Middle frontal gyrus (tissue), 1 donor: ENCODE results near the gene CTSF.
"Not testable (repeated sequence)": the region's sequence is repeated elsewhere in the genome, so short reads cannot be mapped to it uniquely, and the experiment has no call there.

ENCODE experiments used
- DNase-seq: peaks from one replicate; pipeline ENCODE4 v3.0.0-alpha.2; 2015; ENCODE audit warnings: low spot score; ENCODE audit errors: extremely low spot score

Gene CTSF

GRCh38 chr11:66589996-66590675 lies 21.7 kb upstream of the CTSF start:
- DNase-seq, result no peak

- not testable (repeated sequence) for DNase-seq
Observed at GRCh38 chr11:66589315-66589714, 20.9 kb upstream of the CTSF start.

DNA sequence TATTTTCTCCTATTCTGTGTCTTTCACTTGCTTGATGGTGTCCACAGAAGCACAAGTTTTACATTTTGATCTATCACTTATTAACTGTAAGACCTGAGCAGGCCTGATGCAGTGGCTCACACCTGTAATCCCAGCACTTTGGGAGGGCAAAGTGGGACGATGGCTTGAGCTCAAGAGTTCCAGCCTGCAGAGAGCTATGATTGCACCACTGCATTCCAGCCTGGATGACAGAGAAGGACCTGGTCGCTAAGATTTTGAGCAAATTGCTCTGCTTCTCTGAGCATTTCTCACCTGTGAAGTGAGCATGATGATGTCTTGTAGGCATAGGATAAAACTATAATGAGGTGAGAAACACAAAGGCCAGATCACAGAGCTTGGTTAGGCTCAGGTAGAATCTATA lies 17.7 kb upstream of the CTSF start:
- DNase-seq, result no peak

DNA sequence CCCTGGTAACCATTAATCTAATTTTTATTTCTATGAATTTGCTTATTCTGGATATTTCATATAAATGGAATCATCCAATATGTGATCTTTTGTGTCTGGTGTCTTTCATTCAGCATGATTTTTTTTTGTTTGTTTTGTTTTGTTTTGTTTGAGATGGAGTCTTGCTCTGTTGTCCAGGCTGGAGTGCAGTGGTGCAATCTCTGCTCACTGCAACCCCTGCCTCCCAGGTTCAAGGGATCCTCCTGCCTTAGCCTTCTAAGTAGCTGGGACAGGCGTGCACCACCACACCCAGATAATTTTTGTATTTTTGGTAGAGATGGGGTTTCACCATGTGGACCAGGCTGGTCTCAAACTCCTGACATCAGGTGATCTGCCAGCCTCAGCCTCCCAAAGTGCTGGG lies 17.0 kb upstream of the CTSF start:
- not testable (repeated sequence) for DNase-seq

- not testable (repeated sequence) for DNase-seq
Observed at GRCh38 chr11:66582565-66583147, 14.2 kb upstream of the CTSF start.

DNA sequence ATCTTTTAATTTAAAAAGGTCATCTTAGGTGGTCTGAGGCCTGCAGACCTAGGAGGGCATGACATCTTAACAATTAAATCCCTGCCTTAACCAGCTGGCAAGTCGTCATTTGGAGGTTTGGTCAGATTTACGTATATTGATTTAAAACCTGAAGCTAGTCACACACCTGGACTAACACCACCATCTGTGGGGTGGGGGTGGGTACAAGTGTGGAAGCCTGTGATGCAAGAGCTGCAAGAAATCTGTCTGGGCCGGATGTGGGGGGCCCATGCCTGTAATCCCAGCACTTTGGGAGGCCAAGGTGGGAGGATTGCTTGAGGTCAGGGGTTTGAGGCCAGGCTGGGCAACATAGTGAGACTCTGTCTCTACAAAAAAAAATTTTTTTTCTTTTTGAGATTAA lies 12.9 kb upstream of the CTSF start:
- DNase-seq, result no peak

- no peak for DNase-seq
Observed at GRCh38 chr11:66580803-66581202, 12.4 kb upstream of the CTSF start.

- DNase-seq, result peak; percentile 61
Observed at GRCh38 chr11:66579017-66579606, 10.7 kb upstream of the CTSF start.

GRCh38 chr11:66570850-66571180 lies 2.4 kb upstream of the CTSF start:
- DNase-seq, result no peak

- DNase-seq, result no peak
Observed at GRCh38 chr11:66570079-66570849, 1.9 kb upstream of the CTSF start.

DNA sequence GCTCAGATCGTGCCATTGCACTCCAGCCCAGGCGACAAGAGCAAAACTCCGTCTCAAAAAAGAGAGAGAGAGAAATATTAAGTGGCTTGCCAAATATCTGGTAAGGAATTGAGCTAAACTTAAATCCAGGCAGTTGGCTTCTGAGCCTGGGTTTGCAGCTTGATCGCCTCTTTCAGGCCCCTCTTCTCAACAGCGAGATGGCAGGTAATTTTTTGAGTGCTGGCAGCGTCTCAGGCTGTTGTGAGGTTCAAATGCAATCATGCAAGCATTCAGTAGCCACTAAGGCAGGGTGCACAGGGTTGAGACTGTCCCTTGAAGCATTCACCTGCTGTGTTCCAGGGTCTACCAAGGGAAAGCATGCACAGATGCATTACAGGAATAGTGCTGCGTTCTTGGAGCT lies 670 bp upstream of the CTSF start:
- DNase-seq, result no peak

DNA sequence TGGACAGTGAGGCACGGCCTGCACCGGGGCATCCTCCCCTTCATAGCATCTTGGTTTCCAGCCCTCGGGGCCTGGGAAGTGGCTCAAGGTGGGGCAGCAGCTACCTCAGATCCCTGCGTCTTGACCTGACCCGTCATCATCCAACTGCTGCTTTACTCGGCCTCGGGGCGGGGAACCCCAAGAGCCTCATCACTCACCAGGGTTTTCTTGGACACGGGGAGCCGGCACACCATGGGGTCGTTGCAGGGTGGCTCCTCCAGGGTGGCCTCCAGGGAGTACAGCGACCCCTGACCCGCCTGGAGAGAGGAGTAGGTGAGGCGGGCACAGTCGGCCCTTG lies 651 bp downstream of the CTSF start:
- DNase-seq, result no peak

DNA sequence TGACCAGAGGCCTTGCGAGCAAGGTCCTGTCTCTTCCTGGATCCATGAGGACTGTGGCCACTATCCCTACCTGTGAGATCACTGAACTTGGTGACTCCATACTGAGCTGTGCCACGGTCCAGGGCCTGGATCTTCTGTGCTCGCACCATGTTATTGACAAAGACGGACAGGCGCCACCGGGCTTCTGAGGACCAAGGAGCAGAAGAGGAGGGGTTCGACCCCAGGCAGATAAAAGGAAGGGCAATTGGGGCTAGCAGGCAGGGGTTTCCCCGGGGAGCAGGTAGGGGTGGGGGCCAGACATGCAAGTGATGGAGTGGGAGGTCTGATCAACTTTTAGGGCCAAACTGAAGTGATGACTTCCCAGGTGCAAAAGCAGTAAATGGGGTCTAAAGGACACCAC lies 2.2 kb downstream of the CTSF start:
- no peak for DNase-seq

GRCh38 chr11:66564984-66565383 lies 3.4 kb downstream of the CTSF start:
- DNase-seq, result no peak

DNA sequence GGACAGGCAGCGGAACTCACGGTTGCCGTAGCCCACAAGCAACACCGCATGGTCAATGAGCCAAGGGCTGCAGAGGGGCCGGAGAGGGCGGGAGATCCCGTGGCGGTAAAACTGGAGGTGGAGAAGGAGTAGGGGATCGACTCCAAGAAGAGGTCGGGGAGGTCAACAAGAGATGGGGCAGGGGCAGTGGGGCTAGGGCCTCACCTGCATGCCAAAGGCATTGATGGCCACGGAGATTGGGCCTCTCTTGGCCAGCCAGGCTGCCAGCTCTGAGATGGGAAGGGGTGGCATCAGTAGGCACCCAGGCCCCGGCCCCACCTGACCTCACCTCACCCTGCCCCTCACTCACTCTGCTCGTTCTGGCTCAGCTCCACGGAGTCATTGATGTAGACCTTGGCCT lies 3.9 kb downstream of the CTSF start:
- DNase-seq, result no peak

- no peak for DNase-seq
Observed at GRCh38 chr11:66563832-66564231, 4.6 kb downstream of the CTSF start.

DNA sequence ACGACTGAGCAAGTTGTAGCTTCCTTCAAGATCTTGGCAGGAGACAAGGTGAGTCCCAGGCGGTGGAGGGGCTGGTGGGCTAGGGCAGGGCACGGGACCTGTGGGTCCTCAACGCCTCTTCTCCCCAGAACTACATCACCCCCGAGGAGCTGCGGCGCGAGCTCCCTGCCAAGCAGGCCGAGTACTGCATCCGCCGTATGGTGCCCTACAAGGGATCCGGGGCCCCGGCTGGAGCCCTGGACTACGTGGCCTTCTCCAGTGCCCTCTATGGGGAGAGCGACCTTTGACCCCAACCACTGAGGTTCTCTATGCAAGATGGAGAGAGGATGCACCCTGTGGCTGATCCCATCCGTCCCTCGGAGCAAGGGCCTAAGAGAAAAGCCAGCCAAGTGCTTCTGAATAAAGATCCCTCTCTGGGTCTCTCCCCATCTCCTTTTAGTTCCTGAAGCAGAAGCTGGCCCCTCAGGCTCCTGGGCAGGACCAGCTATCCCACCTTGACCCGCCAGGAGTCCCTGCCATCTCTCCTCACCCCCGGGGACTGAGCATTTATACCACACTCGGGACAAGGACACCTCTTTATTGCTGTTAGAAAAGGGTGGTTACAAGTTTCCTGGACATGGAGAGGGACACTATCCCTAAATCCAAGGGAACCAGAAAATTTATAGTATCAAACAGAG lies 5.4 kb downstream of the CTSF start:
- DNase-seq, result no peak

DNA sequence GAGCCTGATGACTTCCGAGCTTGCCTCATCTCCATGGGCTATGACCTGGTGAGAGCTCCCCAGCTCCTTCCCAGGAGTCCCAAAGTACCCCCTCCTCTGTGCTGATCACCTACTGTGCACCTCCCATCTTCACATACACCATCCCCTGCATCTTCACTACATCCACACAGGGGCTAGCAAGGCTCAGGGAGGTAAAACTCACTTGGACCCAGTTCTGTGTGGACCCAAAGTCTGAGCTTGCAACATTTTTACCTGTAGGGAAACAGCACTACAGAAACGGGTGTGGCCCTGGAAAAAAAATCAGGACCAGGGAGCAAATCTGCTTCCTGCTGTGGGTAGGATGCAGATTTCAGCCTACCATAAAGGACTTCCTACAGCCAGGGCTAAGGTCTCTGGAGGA lies 6.1 kb downstream of the CTSF start:
- no peak for DNase-seq

- no peak for DNase-seq
Observed at GRCh38 chr11:66561975-66562248, 6.5 kb downstream of the CTSF start.

GRCh38 chr11:66561178-66561974 lies 7.0 kb downstream of the CTSF start:
- DNase-seq, result no peak

- DNase-seq, result no peak
Observed at GRCh38 chr11:66559866-66560676, 8.3 kb downstream of the CTSF start.
